Body of pancreas (tissue), 4 donors: ENCODE measurements around the gene PREX1. TPM values are rescaled to one million over a fixed set of nuclear protein-coding genes. Genes with fewer than 3 reads are reported as not detected.

Experiments used
- ATAC-seq: fragments of 150-250 bp; one replicate; pipeline ENCODE4 v1.9.1; 2016
- DNase-seq, 4 donors: peaks; one replicate each; pipeline ENCODE4 v3.0.0-alpha.2; 2019
- H3K27ac ChIP-seq, 4 donors: fragments of 200-600 bp; sonication (generic); 1 replicate in 3 of 4; 2 replicates in 1 of 4; pipeline versions ENCODE4 v1.5.1 to v1.6.1; 2016 to 2019; ENCODE audit warnings: mild to moderate bottlenecking in 1 of 4, mixed read lengths in 1 of 4, moderate library complexity in 1 of 4
- H3K27me3 ChIP-seq, 2 donors: fragments of 200-600 bp; sonication (generic); one replicate each; pipeline ENCODE4 v1.6.0; 2016; ENCODE audit warnings: mild to moderate bottlenecking in 1 of 2
- H3K36me3 ChIP-seq, 2 donors: fragments of 200-600 bp; sonication (generic); replicated peaks in 1 of 2; 2 replicates each; pipeline ENCODE4 v1.5.1; 2016; ENCODE audit warnings: low read depth in 2 of 2; ENCODE audit not compliant: insufficient read depth in 1 of 2
- H3K4me1 ChIP-seq: fragments of 200-600 bp; sonication (generic); one replicate; pipeline ENCODE4 v1.6.0; 2016
- H3K4me3 ChIP-seq, 2 donors: fragments of 200-600 bp; sonication (generic); 1 replicate in 1 of 2; 2 replicates in 1 of 2; pipeline ENCODE4 v1.5.1; 2016 to 2019
- H3K9me3 ChIP-seq, 3 donors: fragments of 200-600 bp; sonication (generic); 1 replicate in 2 of 3; 2 replicates in 1 of 3; pipeline ENCODE4 v1.5.1; 2016
- POLR2A ChIP-seq, 3 donors: fragments of 450-650 bp; IDR thresholded peaks; one replicate each; pipeline ENCODE4 v1.6.1; 2016; ENCODE audit warnings: antibody characterized with exemption in 3 of 3, mild to moderate bottlenecking in 2 of 3
- WGBS, 2 donors: methylation state at CpG; one replicate each; pipeline ENCODE4 v1.1.5; 2017; 5-methylcytosine and 5-hydroxymethylcytosine counted together
- intact Hi-C: fragments of 100-400 bp; cut with DNase I; formaldehyde crosslinking; loops from one replicate; pipeline ENCODE4 v1.15.1; 2023
- total RNA-seq, 2 donors: library from RNA; depleted of rRNA; stranded (reverse); fragments of >200 nt; gene quantifications; one replicate each; pipeline ENCODE4 v1.1.0, GENCODE V29; 2016
- TF ChIP-seq, protein P1 (sequence below), 7 experiments: fragments of 450-650 bp in 4 of 7; fragments of 200-600 bp in 3 of 7; sonication (generic) in 3 of 7; IDR thresholded peaks; one replicate each; pipeline ENCODE4 v1.5.1; 2016 to 2019; ENCODE audit warnings: antibody characterized with exemption in 7 of 7

The PREX1 gene
- total RNA-seq, 2 donors from 2014 or later, result 9.1 to 14.5 TPM

DNA sequence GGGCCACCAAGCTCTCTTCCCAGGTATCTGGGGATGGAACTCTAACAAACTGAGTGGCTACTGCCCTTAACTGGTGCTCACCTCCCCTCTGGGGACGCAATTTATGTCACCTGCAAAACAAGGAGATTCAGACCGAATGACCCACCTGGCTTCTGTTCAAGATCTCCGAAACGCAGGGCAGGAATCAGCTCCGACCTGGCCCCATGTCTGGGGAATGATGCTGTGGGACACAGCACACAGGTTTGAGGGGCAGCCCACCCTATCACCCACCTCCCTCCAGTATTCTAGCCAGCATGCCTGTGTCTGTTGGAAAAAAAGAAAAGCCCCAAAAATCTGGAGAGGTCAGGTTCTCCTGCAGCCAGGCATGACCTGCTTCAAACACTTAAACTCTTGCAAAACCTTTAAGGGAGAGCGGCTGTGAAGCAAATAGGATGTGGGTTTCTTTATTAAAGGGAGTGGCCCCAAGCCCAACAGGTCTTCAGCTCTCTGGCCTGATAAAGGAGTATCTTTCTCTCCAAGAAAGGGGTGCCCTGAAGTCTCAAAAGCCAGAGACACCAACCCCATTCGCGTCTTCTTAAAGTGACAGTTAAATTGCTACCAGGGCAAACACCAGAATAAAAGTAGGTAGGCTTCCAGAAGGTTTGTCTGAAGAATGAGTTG lies 6.4 kb downstream of the PREX1 start:
- Histone ChIP-seq H3K36me3 (no peaks in the 10 kb centered on the region), H3K4me3 (no peak overlapping the region), H3K27ac (no peak overlapping the region), H3K9me3 (no peaks in the 10 kb centered on the region), H3K4me1 (no peaks in the 10 kb centered on the region), H3K27me3 (no peaks in the 10 kb centered on the region)
- TF ChIP-seq, protein P1, sequence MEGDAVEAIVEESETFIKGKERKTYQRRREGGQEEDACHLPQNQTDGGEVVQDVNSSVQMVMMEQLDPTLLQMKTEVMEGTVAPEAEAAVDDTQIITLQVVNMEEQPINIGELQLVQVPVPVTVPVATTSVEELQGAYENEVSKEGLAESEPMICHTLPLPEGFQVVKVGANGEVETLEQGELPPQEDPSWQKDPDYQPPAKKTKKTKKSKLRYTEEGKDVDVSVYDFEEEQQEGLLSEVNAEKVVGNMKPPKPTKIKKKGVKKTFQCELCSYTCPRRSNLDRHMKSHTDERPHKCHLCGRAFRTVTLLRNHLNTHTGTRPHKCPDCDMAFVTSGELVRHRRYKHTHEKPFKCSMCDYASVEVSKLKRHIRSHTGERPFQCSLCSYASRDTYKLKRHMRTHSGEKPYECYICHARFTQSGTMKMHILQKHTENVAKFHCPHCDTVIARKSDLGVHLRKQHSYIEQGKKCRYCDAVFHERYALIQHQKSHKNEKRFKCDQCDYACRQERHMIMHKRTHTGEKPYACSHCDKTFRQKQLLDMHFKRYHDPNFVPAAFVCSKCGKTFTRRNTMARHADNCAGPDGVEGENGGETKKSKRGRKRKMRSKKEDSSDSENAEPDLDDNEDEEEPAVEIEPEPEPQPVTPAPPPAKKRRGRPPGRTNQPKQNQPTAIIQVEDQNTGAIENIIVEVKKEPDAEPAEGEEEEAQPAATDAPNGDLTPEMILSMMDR (IDR thresholded peaks at IDR 0.05), result no peak
- TF ChIP-seq POLR2A (IDR thresholded peaks at IDR 0.05), result no peak
- no peak for ATAC-seq
- intact Hi-C loops, result no loop called here
- 63 to 72% methylated on average over 8 of the region's 8 CpGs for WGBS, 2 donors
- no peak for DNase-seq

DNA sequence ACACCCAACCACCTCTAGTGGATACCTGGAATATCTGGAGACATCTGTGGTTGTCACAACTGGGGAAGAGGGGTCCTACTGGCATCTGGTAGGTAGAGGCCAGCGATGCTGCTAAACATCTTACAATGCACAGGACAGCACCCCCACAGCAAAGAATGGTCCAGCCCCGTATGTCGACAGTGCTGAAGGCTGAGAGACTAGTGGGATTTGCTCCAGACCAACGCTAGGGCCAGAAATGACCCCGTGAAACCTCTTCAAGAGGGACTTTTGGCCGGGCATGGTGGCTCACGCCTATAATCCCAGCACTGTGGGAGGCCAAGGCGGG lies 7.2 kb downstream of the PREX1 start:
- no peak for ATAC-seq
- Histone ChIP-seq H3K4me3 (no peak overlapping the region), H3K36me3 (no peaks in the 10 kb centered on the region), H3K27ac (no peak overlapping the region), H3K27me3 (no peaks in the 10 kb centered on the region), H3K4me1 (no peaks in the 10 kb centered on the region), H3K9me3 (no peaks in the 10 kb centered on the region)
- TF ChIP-seq, protein P1 (IDR thresholded peaks at IDR 0.05), result no peak
- TF ChIP-seq POLR2A (IDR thresholded peaks at IDR 0.05), result no peak
- DNase-seq, result no peak
- 73 to 75% methylated on average over 8 of the region's 8 CpGs for whole genome bisulfite sequencing, 2 donors
- intact Hi-C loops, result no loop called here

DNA sequence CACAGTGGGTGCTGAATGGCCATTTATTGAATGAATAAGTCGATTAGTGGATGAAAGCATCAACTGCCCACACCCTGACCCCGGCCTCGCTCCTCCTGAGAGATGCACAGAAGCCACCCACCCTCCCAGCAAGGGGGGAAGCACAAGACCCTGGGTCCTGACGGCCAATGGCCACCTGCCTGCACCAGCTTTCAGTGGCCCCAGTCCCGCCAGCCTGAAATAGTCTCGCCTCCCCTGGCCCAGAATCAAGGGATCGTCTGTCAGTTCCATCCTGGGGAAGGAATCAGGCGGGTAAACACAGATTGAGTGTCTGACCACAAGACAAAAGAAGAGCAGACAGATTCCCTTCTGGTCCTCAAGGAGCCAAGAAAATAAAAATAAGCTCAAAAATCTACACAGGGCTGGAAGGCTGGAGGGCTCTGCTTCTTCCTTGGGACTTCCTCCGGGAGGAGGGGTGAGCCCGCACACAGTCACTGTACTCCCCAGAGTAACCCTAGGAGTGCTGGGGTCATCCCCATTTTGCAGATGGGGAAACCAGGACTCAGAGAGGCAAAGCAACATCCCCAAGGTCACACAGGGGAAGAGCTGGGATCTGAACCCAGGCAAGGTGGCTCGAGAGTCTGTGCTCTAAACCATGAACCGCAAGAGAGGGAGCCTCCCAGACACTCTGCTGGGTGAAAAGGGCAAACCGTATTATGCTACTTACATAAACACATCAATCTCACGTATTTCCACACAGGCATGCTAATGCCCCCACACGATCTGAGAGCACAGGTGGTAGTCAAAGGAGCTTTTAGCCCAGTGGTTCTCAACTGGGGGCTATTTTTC lies 7.8 kb downstream of the PREX1 start:
- no peak for ATAC-seq
- TF ChIP-seq, protein P1 (IDR thresholded peaks at IDR 0.05), result no peak
- TF ChIP-seq POLR2A (IDR thresholded peaks at IDR 0.05), result no peak
- Histone ChIP-seq H3K36me3 (no peaks in the 10 kb centered on the region), H3K9me3 (no peaks in the 10 kb centered on the region), H3K27me3 (no peaks in the 10 kb centered on the region), H3K4me3 (no peak overlapping the region), H3K27ac (no peak overlapping the region), H3K4me1 (no peaks in the 10 kb centered on the region)
- DNase-seq, result no peak
- intact Hi-C loops, result no loop called here
- WGBS, 2 donors, result 44 to 51% methylated on average over 10 to 15 of the region's 15 CpGs

DNA sequence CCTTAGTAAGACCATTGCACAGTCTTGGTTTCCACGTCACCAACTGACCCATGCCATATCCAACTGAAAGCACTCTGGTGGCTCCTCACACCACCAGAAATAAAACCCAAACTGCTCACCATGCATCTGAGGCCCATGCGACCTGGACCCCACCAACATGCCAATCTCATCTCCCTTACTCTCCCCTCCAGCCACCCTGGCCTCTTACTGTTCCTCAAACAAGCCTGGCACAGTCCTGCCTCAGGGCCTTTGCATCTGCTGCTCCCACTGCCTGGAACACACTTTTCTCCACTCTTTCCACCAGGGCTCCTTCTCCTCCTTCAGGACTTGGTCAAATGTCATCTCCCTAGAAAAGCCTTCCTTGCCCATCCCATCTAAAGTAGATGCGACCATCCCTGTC lies 8.7 kb downstream of the PREX1 start:
- intact Hi-C loops, result no loop called here
- Histone ChIP-seq H3K4me1 (no peaks in the 10 kb centered on the region), H3K27ac (no peak overlapping the region), H3K4me3 (no peak overlapping the region), H3K36me3 (no peaks in the 10 kb centered on the region), H3K27me3 (no peaks in the 10 kb centered on the region), H3K9me3 (no peaks in the 10 kb centered on the region)
- TF ChIP-seq, protein P1 (IDR thresholded peaks at IDR 0.05), result no peak
- TF ChIP-seq POLR2A (IDR thresholded peaks at IDR 0.05), result no peak
- 86 to 90% methylated on average over 3 of the region's 3 CpGs for WGBS, 2 donors
- DNase-seq (no peak), ATAC-seq (no peak)
